Stimulated activated naive CD8-positive, alpha-beta T cell treated with anti-CD3 and anti-CD28 coated beads, Interleukin-15, Interleukin-2, amounts not matched to agents 100 ng/mL and 50 ng/mL, for 24 hours (primary cell): ENCODE results near the gene CDC42EP5.
"Not testable (repeated sequence)": the region's sequence is repeated elsewhere in the genome, so short reads cannot be mapped to it uniquely, and the experiment has no call there.

ENCODE experiments used
- H3K27ac Mint-ChIP-seq: one replicate; pipeline ENCODE4 v1.8.0; 2021; ENCODE audit warnings: mild to moderate bottlenecking, mixed read lengths
- H3K27me3 Mint-ChIP-seq: one replicate; pipeline ENCODE4 v1.8.0; 2021; ENCODE audit warnings: mixed read lengths
- H3K36me3 Mint-ChIP-seq: one replicate; pipeline ENCODE4 v1.8.0; 2021; ENCODE audit warnings: low read depth, mixed read lengths
- H3K4me1 Mint-ChIP-seq: one replicate; pipeline ENCODE4 v1.8.0; 2021; ENCODE audit warnings: low read depth, mixed read lengths
- H3K4me3 Mint-ChIP-seq: one replicate; pipeline ENCODE4 v1.8.0; 2021; ENCODE audit warnings: mild to moderate bottlenecking, mixed read lengths
- H3K9me3 Mint-ChIP-seq: one replicate; pipeline ENCODE4 v1.8.0; 2021; ENCODE audit warnings: mixed read lengths

CDC42EP5 gene

GRCh38 chr19:54449701-54450069 lies 23.4 kb downstream of the CDC42EP5 start:
- Mint-ChIP-seq H3K4me3 (peak overlapping the region; percentile 97), H3K27me3 (no peaks in the 10 kb centered on the region), H3K4me1 (peaks cover 40% of the 10 kb centered on the region), H3K9me3 (no peaks in the 10 kb centered on the region), H3K36me3 (peaks cover 61% of the 10 kb centered on the region), H3K27ac (peak overlapping the region; percentile 96)

DNA sequence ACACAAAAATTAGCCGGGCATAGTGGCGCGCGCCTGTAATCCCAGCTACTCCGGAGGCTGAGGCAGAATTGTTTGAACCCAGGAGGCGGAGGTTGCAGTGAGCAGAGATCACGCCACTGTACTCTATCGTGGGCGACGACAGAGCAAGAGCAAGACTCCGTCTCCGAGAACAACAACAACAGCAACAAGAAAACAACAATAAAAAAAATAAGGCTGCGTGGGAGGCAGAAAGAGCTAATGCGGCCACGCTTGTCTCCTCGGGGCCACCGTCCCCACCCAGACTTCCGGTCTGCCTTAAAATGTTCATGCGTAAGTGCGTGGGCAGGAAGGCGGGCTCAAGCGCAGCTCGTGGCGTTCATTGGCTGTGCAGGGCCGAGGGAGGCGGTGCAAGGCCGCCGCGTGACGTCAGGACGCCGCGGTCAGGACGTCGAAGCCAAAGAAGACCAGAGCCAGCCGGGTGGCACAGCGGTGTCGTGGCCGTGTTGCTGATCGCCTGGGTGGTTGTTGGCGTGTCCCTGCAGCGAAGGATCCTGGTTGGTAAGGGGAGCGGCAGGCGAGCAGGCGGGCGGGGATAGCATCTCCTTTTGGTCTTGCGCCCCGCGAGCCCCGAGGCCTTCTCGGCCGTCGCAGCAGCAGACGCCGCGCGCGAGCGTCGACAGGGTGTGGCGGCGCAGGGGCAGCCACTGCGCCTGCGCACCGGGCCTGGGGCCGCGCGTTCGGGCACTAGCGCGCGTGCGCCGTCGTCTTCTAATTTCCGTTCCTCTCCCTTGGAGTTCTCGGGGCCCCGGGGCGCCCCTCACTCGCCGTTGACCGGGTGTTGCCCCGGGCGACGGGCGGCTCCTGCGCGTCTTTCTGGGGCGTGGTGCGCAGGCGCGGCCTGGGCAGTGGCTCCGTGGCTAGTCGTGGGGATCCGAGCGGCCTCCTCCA lies 24.1 kb downstream of the CDC42EP5 start, which contains the start of gene LENG8:
LENG8 (plus strand) TSS at position 426 of the 927 bp plus-strand sequence. CDS start 2,146 bp downstream, outside the sequence.
- H3K27me3 Mint-ChIP-seq: no peaks in the 10 kb centered on the region
- peaks cover 40% of the 10 kb centered on the region for H3K4me1 Mint-ChIP-seq
- peaks cover 58% of the 10 kb centered on the region for H3K36me3 Mint-ChIP-seq
- no peaks in the 10 kb centered on the region for H3K9me3 Mint-ChIP-seq
- peak within 1 kb of the TSS; percentile 97 for H3K4me3 Mint-ChIP-seq
- peak within 1 kb of the TSS; percentile 99 for H3K27ac Mint-ChIP-seq

- peak overlapping the region; percentile 99 for H3K27ac Mint-ChIP-seq
- H3K4me1 Mint-ChIP-seq: peaks cover 40% of the 10 kb centered on the region
- H3K4me3 Mint-ChIP-seq: peak overlapping the region; percentile 97
- no peaks in the 10 kb centered on the region for H3K9me3 Mint-ChIP-seq
- H3K36me3 Mint-ChIP-seq: peaks cover 53% of the 10 kb centered on the region
- H3K27me3 Mint-ChIP-seq: no peaks in the 10 kb centered on the region
Observed at GRCh38 chr19:54448040-54448773, 24.9 kb downstream of the CDC42EP5 start.

DNA sequence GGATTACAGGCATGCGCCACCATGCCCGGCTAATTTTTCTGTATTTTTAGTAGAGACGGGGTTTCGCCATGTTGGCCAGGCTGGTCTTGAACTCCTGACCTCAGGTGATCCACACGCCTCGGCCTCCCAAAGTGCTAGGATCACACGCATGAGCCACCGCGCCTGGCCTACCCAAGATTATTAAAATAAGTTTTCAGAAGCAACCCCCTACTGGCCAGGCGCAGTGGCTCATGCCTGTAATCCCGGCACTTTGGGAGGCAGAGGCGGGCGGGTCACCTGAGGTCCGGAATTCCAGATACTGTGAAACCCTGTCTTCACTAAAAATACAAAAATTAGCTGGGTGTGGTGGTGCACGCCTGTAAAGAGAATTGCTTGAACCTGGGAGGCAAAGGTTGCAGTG lies 26.7 kb downstream of the CDC42EP5 start:
- Mint-ChIP-seq H3K36me3 (peaks cover 44% of the 10 kb centered on the region), H3K4me1 (peaks cover 35% of the 10 kb centered on the region)
- not testable (repeated sequence) for H3K27ac Mint-ChIP-seq, H3K4me3 Mint-ChIP-seq, H3K9me3 Mint-ChIP-seq, H3K27me3 Mint-ChIP-seq

GRCh38 chr19:54444737-54445136 lies 28.4 kb downstream of the CDC42EP5 start:
- H3K36me3 Mint-ChIP-seq: peaks cover 28% of the 10 kb centered on the region
- H3K27ac Mint-ChIP-seq: no peak overlapping the region
- no peaks in the 10 kb centered on the region for H3K9me3 Mint-ChIP-seq
- no peaks in the 10 kb centered on the region for H3K27me3 Mint-ChIP-seq
- H3K4me1 Mint-ChIP-seq: peaks cover 19% of the 10 kb centered on the region
- no peak overlapping the region for H3K4me3 Mint-ChIP-seq

DNA sequence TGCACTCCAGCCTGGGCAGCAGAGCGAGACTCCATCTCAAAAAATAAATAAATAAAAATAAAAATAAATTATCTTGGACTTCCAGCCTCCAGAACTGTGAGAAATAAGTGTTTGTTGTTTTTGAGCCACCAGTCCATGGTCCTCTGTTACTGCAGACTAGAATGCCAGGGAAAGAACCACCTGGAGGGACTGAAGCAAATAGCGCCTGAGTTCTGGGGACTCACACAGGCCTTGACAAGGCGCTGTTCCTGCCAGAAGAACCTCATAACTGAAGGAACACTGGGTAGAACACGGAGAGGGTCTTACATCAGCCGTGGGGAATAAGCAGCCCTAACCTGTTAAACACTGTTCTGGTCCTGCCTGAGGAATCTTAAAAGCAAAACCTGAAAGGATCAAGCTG lies 32.5 kb downstream of the CDC42EP5 start:
- Mint-ChIP-seq H3K4me1 (peaks cover 9% of the 10 kb centered on the region), H3K9me3 (no peaks in the 10 kb centered on the region), H3K4me3 (no peak overlapping the region), H3K27ac (no peak overlapping the region), H3K36me3 (peaks cover 14% of the 10 kb centered on the region), H3K27me3 (no peaks in the 10 kb centered on the region)

GRCh38 chr19:54439174-54439851 lies 33.8 kb downstream of the CDC42EP5 start:
- Mint-ChIP-seq H3K36me3 (peaks cover 13% of the 10 kb centered on the region), H3K27me3 (no peaks in the 10 kb centered on the region), H3K4me1 (peaks cover 18% of the 10 kb centered on the region), H3K4me3 (no peak overlapping the region), H3K9me3 (no peaks in the 10 kb centered on the region), H3K27ac (no peak overlapping the region)

GRCh38 chr19:54436628-54437252 lies 36.4 kb downstream of the CDC42EP5 start:
- Mint-ChIP-seq H3K27me3 (no peaks in the 10 kb centered on the region), H3K4me1 (peaks cover 19% of the 10 kb centered on the region), H3K36me3 (peaks cover 4% of the 10 kb centered on the region), H3K4me3 (no peak overlapping the region), H3K9me3 (no peaks in the 10 kb centered on the region), H3K27ac (no peak overlapping the region)

GRCh38 chr19:54436031-54436523 lies 37.0 kb downstream of the CDC42EP5 start:
- Mint-ChIP-seq H3K36me3 (peaks cover 4% of the 10 kb centered on the region), H3K27ac (no peak overlapping the region), H3K4me1 (peaks cover 23% of the 10 kb centered on the region)

GRCh38 chr19:54435551-54436016 lies 37.5 kb downstream of the CDC42EP5 start:
- no peak overlapping the region for H3K27ac Mint-ChIP-seq
- peaks cover 24% of the 10 kb centered on the region for H3K4me1 Mint-ChIP-seq
- H3K36me3 Mint-ChIP-seq: peaks cover 4% of the 10 kb centered on the region
- H3K4me3 Mint-ChIP-seq: no peak overlapping the region
- H3K27me3 Mint-ChIP-seq: no peaks in the 10 kb centered on the region
- no peaks in the 10 kb centered on the region for H3K9me3 Mint-ChIP-seq

More at GRCh38 chr19:54436031-54436523, 37.0 kb downstream of the CDC42EP5 start:
- no peaks in the 10 kb centered on the region for H3K27me3 Mint-ChIP-seq
- H3K9me3 Mint-ChIP-seq: no peaks in the 10 kb centered on the region
- H3K4me3 Mint-ChIP-seq: no peak overlapping the region

DNA sequence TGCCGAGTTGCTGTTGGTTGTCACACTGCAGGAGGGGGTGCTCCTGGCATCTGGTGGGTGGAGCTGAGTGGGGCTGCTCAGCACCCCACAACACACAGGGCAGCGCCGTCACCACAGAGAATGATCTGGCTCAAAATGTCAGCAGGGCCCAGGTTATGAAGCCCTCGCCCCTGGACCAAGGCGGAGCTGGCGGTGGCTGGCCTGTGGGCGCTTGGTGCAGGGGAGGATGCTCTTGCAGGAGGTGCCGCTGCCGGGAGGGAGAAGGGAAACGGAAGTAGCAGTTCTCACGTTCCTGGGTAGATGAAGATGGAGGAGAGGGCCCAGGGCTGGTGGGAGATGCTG lies 38.3 kb downstream of the CDC42EP5 start:
- peaks cover 4% of the 10 kb centered on the region for H3K36me3 Mint-ChIP-seq
- no peaks in the 10 kb centered on the region for H3K9me3 Mint-ChIP-seq
- H3K27me3 Mint-ChIP-seq: no peaks in the 10 kb centered on the region
- H3K4me1 Mint-ChIP-seq: peaks cover 24% of the 10 kb centered on the region
- no peak overlapping the region for H3K27ac Mint-ChIP-seq
- H3K4me3 Mint-ChIP-seq: no peak overlapping the region

GRCh38 chr19:54434112-54434872 lies 38.8 kb downstream of the CDC42EP5 start:
- peaks cover 4% of the 10 kb centered on the region for H3K36me3 Mint-ChIP-seq
- H3K4me3 Mint-ChIP-seq: no peak overlapping the region
- no peak overlapping the region for H3K27ac Mint-ChIP-seq
- H3K27me3 Mint-ChIP-seq: peaks cover 2% of the 10 kb centered on the region
- H3K4me1 Mint-ChIP-seq: peaks cover 21% of the 10 kb centered on the region
- no peaks in the 10 kb centered on the region for H3K9me3 Mint-ChIP-seq

DNA sequence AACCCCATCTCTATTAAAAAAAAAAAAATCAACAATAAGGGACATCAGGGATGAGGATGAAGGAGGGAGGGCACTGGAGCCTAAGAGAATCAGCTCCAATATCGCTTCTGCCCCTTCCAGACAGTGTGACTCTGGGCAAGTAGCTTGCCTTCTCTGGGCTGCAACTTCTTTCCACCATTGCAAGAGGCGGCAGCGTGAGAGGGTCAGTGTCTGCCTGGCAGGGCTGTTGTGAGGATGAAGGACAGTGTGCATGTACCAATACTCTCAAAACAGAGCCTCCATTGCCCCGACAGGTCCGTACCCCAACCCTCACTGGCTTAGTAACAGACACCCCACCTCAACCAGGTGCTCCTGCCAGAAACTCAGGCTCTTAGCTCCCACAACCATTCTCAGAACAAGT lies 39.4 kb downstream of the CDC42EP5 start:
- H3K36me3 Mint-ChIP-seq: peaks cover 4% of the 10 kb centered on the region
- no peaks in the 10 kb centered on the region for H3K9me3 Mint-ChIP-seq
- peaks cover 6% of the 10 kb centered on the region for H3K27me3 Mint-ChIP-seq
- peaks cover 16% of the 10 kb centered on the region for H3K4me1 Mint-ChIP-seq
- H3K27ac Mint-ChIP-seq: no peak overlapping the region
- no peak overlapping the region for H3K4me3 Mint-ChIP-seq
